Chondrocyte (in vitro differentiated cells): ENCODE data around the gene TLK2. TPM values are rescaled to one million over a fixed set of nuclear protein-coding genes. Genes with fewer than 3 reads are reported as not detected.
A peak's percentile ranks its signal among the peaks of the same experiment; 100 is the strongest.
"Not testable (repeated sequence)": the region's sequence is repeated elsewhere in the genome, so short reads cannot be mapped to it uniquely, and the experiment has no call there.

ENCODE experiments used
- DNase-seq: peaks from one replicate; pipeline ENCODE4 v3.0.0; 2021; ENCODE audit warnings: mixed read lengths, low spot score
- H3K27ac Mint-ChIP-seq: one replicate; pipeline ENCODE4 v1.8.0; 2021; ENCODE audit warnings: mild to moderate bottlenecking, moderate library complexity, mixed read lengths; ENCODE audit not compliant: unreplicated experiment
- H3K27me3 Mint-ChIP-seq: 2 replicates; pipeline ENCODE4 v1.8.0; 2021; ENCODE audit warnings: low read depth, mixed read lengths
- H3K36me3 Mint-ChIP-seq: 2 replicates; pipeline ENCODE4 v1.8.0; 2021; ENCODE audit warnings: low read depth, mixed read lengths
- H3K4me1 Mint-ChIP-seq: 2 replicates; pipeline ENCODE4 v1.8.0; 2021; ENCODE audit warnings: low read depth, mild to moderate bottlenecking, mixed read lengths
- H3K4me3 Mint-ChIP-seq: one replicate; pipeline ENCODE4 v1.8.0; 2021; ENCODE audit warnings: mild to moderate bottlenecking, moderate library complexity, mixed read lengths; ENCODE audit not compliant: unreplicated experiment
- H3K9me3 Mint-ChIP-seq: 2 replicates; pipeline ENCODE4 v1.8.0; 2021; ENCODE audit warnings: low read depth, mixed read lengths
- CTCF ChIP-seq: fragments of 200-600 bp; sonication (generic); IDR thresholded peaks from 2 replicates; pipeline ENCODE4 v1.5.0; 2021; ENCODE audit warnings: antibody characterized with exemption, mild to moderate bottlenecking, moderate library complexity
- total RNA-seq: library from RNA; stranded (reverse); gene quantifications from 3 replicates; pipeline ENCODE4 v1.2.1, GENCODE V29; 2021

TLK2 gene
- total RNA-seq, 1 donor from 2014 or later = 35.5 TPM

GRCh38 chr17:62477718-62478408 lies 762 bp upstream of the TLK2 start:
- not testable (repeated sequence) for H3K9me3 Mint-ChIP-seq, H3K27me3 Mint-ChIP-seq, H3K36me3 Mint-ChIP-seq
- Mint-ChIP-seq H3K4me1 (peaks cover 28% of the 10 kb centered on the region), H3K4me3 (peak overlapping the region; percentile 72), H3K27ac (peak overlapping the region; percentile 27)
- peak; percentile 60 for DNase-seq
- TF ChIP-seq CTCF = peak; percentile 12

DNA sequence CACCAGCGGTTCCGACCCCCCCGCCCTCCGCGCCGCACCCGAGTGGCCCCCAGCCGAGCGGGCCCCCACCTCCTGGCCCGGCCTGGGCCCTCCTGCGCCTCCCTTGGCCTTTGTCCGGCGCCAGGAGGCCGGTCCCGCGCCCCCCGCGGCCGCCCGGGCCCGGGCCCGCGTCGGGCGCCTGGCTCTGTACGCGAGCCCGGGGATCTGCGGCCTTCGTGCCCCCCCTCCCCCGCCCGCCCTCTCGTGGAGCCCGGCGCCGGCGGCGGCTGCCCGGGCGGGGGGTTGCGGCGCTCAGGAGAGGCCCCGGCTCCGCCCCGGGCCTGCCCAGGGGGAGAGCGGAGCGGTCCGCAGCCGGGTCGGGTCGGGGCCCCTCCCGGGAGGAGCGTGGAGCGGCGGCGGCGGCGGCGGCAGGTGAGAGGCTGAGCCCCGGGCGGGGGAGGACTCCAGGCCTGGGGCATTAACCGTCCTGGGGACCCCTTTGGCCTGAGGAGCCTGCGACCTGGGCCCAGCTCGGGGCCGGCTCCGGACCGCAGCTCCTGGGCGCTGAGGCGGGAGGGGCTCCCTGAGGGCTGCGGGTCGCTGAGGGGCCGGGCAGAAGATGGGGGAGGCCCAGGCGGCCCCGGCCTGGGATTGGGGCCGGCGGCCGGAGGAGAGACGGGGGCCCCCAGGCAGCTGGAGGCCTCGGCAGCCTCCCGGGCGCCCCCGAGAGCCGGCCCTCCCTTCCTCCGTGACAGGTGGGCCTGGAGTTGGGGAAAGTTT lies 434 bp downstream of the TLK2 start:
- not testable (repeated sequence) for H3K27me3 Mint-ChIP-seq, H3K36me3 Mint-ChIP-seq, H3K9me3 Mint-ChIP-seq
- peaks cover 32% of the 10 kb centered on the region for H3K4me1 Mint-ChIP-seq
- H3K4me3 Mint-ChIP-seq = peak overlapping the region; percentile 90
- peak overlapping the region; percentile 97 for H3K27ac Mint-ChIP-seq
- DNase-seq = peak; percentile 72

- Mint-ChIP-seq H3K4me1 (peaks cover 33% of the 10 kb centered on the region), H3K27ac (peak overlapping the region; percentile 97), H3K4me3 (peak overlapping the region; percentile 90)
- H3K36me3 Mint-ChIP-seq, H3K9me3 Mint-ChIP-seq, H3K27me3 Mint-ChIP-seq: not testable (repeated sequence)
- DNase-seq = peak; percentile 51
These were observed 1.1 kb downstream of the TLK2 start for GRCh38 chr17:62479639-62480258.

DNA sequence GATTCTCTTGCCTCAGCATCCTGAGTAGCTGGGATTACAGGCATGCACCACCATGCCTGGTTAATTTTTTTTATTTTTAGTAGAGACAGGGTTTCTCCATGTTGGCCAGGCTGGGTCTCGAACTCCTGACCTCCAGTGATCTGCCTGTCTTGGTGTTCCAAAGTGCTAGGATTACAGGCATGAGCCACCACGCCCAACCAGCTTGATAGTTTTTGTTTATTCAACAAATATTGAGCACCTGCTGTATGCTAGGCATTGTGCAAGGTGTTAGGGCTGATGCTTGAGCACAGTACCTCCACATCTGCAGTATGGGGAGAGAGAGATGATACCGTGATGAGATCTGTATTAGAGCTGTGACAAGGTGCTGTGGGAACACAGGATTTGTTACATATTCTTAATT lies 3.9 kb downstream of the TLK2 start:
- peak; percentile 6 for DNase-seq
- H3K36me3 Mint-ChIP-seq, H3K27me3 Mint-ChIP-seq, H3K4me3 Mint-ChIP-seq, H3K27ac Mint-ChIP-seq, H3K9me3 Mint-ChIP-seq: not testable (repeated sequence)
- H3K4me1 Mint-ChIP-seq = peaks cover 39% of the 10 kb centered on the region

DNA sequence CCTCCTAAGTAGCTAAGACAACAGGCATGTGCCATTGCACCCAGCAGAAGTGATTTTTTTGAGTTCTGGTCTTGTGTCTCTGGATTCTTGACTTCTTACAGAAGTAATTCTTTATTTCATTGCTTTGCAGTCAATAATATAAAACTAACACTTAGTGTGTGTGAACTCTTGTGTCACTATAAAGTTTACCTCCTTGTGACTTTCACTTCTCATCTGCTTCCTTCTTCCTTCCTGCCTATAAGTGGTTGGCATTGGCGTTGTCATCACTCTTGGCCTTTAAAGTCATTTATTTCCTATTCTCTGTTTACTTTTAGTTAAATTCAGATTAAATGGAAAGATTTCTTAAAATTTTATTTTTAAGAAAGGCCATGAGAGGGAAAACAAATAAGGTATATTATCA lies 12.4 kb downstream of the TLK2 start:
- H3K4me1 Mint-ChIP-seq, H3K27ac Mint-ChIP-seq, DNase-seq, H3K27me3 Mint-ChIP-seq, H3K9me3 Mint-ChIP-seq, H3K4me3 Mint-ChIP-seq, H3K36me3 Mint-ChIP-seq: not testable (repeated sequence)

DNA sequence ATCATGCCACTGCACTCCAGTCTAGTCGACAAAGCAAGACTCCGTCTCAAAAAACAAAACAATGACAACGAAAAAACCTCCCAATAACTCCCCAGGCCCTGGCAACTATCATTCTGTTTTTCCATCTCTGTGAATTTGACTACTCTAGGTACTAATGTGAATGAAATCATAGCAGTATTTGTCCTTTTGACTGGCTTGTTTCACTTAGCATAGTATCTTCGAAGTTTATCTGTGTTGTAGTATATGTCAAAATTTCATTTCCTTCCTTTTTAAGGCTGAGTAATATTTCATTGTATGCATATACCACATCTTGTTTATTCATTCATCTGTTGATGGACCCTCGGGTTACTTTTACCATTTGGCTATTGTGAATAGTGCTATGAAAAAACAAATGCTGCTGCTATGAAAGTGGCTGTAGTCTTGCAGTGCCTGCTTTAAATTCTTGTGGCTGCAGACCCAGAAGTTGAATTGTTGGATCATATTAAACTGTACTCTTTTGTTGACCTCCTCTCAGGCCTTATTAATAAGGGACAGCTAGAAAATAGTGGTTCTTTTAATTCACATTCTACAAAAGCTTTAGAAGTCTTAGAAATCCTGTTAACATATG lies 14.5 kb downstream of the TLK2 start:
- not testable (repeated sequence) for H3K36me3 Mint-ChIP-seq, H3K9me3 Mint-ChIP-seq, DNase-seq, H3K27me3 Mint-ChIP-seq, H3K27ac Mint-ChIP-seq, H3K4me1 Mint-ChIP-seq, H3K4me3 Mint-ChIP-seq

GRCh38 chr17:62494073-62494472 lies 15.4 kb downstream of the TLK2 start:
- not testable (repeated sequence) for H3K4me3 Mint-ChIP-seq, H3K36me3 Mint-ChIP-seq, DNase-seq, H3K4me1 Mint-ChIP-seq, H3K9me3 Mint-ChIP-seq, H3K27me3 Mint-ChIP-seq, H3K27ac Mint-ChIP-seq

DNA sequence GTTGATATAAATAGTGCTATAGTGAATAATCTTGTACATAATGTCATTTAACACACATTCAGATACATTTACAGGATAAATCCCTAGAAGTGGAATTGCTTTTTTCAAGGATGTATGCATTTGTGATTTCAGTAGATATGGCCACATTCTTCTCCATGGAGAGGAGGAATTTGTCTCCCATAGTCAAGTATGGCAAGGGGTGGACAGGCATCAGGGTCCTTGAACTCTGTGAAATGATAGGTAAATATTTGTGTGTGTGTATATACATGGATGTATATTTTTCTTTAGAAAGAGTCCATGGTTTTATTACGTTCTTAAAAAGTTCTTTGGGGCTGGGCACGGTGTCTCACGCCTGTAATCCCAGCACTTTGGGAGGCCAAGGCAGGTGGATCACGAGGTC lies 17.7 kb downstream of the TLK2 start:
- not testable (repeated sequence) for H3K9me3 Mint-ChIP-seq, H3K27me3 Mint-ChIP-seq, DNase-seq, H3K27ac Mint-ChIP-seq, H3K36me3 Mint-ChIP-seq, H3K4me3 Mint-ChIP-seq
- H3K4me1 Mint-ChIP-seq = peaks cover 15% of the 10 kb centered on the region

DNA sequence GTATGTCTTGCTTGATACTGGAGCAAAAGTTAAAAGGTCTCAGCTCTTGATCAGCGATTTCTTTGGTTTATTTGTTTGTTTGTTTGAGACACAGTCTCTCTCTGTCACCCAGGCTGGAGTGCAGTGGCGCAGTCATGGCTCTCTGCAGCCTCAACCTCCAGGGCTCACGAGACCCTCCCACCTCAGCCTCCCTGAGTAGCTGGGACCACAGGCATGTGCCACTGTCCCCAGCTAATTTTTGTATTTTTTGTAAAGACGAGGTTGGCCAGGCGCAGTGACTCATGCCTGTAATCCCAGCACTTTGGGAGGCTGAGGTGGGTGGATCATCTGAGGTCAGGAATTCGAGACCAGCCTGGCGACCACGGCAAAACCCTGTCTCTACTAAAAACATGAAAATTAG lies 20.2 kb downstream of the TLK2 start:
- DNase-seq = peak; percentile 37
- H3K4me1 Mint-ChIP-seq = peaks cover 12% of the 10 kb centered on the region
- H3K36me3 Mint-ChIP-seq, H3K27me3 Mint-ChIP-seq, H3K4me3 Mint-ChIP-seq, H3K9me3 Mint-ChIP-seq, H3K27ac Mint-ChIP-seq: not testable (repeated sequence)

GRCh38 chr17:62500463-62500862 lies 21.8 kb downstream of the TLK2 start:
- H3K36me3 Mint-ChIP-seq, H3K9me3 Mint-ChIP-seq, DNase-seq, H3K4me3 Mint-ChIP-seq, H3K27me3 Mint-ChIP-seq: not testable (repeated sequence)
- Mint-ChIP-seq H3K4me1 (peaks cover 12% of the 10 kb centered on the region), H3K27ac (peak overlapping the region; percentile 59)

DNA sequence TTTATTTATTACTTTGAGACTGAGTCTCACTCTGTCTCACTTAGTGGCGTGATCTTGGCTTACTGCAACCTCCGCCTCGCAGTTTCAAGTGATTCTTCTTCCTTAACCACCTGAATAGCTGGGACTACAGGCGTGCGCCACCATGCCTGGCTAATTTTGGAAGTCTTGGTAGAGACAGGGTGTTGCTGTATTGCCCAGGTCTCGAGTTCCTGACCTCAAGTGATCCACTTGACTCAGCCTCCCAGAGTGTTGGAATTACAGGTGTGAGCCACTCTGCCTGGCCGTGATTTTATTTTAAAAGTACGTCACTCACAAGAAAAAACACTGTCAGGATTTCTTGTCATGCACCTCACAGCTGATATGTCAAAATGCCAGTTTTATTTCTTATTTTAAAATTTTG lies 26.2 kb downstream of the TLK2 start:
- not testable (repeated sequence) for H3K4me3 Mint-ChIP-seq, H3K9me3 Mint-ChIP-seq, DNase-seq, H3K27me3 Mint-ChIP-seq, H3K27ac Mint-ChIP-seq, H3K36me3 Mint-ChIP-seq
- H3K4me1 Mint-ChIP-seq = peaks cover 30% of the 10 kb centered on the region
